ENCODE data around the gene DNAAF8.

The DNAAF8 gene

GRCh38 chr16:4785758-4786433 lies 51.6 kb downstream of the DNAAF8 start:
- no peak for DNase-seq

GRCh38 chr16:4787068-4787467 lies 52.7 kb downstream of the DNAAF8 start:
- no peak for DNase-seq

DNA sequence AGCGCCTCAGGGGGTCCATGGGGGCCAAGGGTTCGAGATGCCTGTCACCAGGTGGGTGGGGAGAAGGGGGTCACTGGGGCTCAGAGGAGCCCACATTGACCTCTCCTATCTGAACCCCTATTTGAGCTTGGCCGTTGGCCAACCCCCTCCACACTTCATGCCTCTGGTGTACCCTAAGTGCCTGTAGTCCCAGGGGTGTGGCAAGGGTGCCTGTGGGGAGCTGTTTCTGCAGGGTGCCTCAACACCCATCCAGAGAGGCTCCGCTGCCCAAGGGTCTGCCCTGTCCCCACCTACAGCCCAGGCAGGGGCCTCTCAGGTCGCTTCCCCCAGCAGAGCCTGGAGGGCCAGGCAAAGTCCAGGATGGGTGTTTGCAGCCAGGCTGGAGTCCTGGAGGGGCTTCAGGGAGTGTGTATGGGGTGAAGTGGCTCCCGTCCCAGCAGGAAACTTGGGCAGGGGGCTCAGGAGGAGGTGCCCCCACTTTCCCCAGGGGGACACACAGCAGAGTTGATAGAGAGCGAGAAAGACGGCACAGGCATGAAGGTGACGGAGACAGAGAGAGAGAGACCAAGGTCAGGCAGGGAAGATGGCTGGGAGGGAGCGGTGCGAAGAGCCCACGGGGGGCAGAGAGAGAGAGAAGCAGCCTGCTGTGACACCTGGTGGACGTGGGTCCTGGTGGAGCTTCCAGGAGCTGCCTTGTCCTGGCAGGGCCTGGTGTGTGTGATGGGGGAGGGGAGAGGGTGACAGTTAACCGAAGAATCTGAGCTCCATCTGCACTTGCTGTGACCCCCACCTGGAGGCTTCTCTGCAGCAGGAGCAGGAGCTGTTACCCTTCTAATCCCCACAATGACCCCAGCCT lies 53.5 kb downstream of the DNAAF8 start, which contains the start of gene SEPTIN12:
TSS of gene SEPTIN12 (minus strand) at position 719 of the 856 bp plus-strand sequence. CDS start at position 19, 700 bp downstream.
- no peak for DNase-seq

DNA sequence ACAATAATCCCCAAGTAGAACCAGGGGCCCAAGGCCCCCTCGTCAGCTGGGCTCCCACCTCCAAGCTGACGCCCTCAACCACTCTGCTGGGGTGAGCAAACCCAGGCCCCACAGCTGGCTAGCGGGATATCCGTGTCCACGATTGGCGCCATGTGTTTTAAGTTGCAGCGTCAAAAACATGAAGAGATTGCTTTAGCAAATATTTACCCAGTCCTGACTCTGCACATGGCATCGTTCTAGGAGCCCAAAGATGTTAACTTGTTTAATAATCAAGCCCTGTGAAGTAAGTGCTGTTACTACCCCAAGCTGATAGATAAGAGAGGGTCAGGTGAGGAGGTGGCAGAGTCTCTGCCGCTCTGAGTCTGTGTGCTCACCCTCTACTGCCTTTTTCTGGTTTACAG lies 54.2 kb downstream of the DNAAF8 start:
- DNase-seq, result no peak

GRCh38 chr16:4788910-4789309 lies 54.6 kb downstream of the DNAAF8 start:
- no peak for DNase-seq

DNA sequence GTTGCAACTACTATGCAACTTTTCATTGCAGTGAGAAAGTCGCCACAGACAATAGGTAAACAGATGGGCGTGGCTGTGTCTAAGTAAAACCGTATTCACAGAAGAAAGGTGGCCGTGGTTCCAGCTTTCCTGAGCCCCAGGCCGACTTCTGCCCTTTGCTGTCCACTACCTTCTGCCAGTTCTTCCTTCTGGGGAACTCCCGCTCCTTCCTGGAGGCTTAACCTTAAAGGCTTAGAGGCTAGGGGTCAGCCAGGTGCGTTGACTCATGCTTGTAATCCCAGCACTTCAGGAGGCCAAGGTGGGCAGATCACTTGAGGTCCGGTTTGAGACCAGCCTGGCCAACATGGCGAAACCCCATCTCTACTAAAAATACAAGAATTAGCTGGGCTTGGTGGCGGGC lies 55.9 kb downstream of the DNAAF8 start:
- DNase-seq, result no peak

DNA sequence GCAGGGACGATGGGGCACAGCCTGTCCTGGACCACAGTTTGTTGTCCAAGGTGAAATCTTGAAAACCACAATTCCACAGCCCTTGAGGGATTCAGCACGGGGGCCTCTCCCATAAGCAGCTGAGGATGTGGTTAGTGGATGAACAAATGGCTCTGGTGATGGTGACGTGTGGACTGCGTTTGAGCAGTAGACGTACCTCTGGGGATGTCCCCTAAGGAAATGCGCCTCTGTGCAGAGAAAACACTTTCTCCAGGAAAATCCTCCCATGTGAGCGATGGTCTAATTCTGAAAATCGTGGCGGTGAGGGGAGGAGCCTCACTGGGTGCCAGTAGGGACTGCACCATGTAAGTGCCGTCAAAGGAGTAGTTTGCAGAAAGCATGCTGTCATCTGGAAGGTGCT lies 56.5 kb downstream of the DNAAF8 start:
- no peak for DNase-seq

- DNase-seq, result no peak
Observed at GRCh38 chr16:4792951-4793513, 58.7 kb downstream of the DNAAF8 start.

GRCh38 chr16:4795181-4795827 lies 61.0 kb downstream of the DNAAF8 start, which contains the start of gene SMIM22:
Gene SMIM22 (plus strand): TSS chr16:4795369. CDS start chr16:4795735, 366 bp downstream.
- no peak for DNase-seq

DNA sequence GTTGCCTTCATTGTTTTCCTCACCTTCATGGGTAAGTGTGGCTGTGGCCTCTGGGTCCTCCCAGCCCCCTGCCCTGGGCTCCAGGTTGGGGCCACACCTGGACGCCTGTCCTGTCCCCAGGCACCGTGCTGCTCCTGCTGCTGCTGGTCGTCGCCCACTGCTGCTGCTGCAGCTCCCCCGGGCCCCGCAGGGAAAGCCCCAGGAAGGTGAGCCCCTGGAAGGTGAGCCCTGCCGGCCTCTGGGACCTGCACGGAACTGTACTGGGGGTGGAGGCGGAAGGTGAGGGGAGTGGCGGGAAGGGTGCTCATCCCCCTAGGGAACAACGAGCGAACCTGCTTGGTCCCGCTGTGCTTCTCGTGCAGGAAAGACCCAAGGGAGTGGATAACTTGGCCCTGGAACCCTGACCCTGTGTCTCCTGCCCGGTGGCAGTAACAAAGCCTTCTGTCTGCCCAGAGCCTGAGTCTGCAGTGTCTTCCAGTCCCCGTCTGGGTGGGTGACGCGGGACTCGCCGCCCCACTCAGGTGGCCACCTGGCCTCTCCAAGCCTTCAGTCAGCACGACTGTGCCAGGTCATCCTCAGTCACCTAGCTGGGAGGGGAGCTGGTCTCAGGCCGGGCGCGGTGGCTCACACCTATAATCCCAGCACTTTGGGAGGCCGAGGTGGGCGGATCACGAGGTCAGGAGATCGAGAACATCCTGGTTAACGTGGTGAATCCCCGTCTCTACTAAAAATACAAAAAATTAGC lies 61.7 kb downstream of the DNAAF8 start:
- no peak for DNase-seq

DNA sequence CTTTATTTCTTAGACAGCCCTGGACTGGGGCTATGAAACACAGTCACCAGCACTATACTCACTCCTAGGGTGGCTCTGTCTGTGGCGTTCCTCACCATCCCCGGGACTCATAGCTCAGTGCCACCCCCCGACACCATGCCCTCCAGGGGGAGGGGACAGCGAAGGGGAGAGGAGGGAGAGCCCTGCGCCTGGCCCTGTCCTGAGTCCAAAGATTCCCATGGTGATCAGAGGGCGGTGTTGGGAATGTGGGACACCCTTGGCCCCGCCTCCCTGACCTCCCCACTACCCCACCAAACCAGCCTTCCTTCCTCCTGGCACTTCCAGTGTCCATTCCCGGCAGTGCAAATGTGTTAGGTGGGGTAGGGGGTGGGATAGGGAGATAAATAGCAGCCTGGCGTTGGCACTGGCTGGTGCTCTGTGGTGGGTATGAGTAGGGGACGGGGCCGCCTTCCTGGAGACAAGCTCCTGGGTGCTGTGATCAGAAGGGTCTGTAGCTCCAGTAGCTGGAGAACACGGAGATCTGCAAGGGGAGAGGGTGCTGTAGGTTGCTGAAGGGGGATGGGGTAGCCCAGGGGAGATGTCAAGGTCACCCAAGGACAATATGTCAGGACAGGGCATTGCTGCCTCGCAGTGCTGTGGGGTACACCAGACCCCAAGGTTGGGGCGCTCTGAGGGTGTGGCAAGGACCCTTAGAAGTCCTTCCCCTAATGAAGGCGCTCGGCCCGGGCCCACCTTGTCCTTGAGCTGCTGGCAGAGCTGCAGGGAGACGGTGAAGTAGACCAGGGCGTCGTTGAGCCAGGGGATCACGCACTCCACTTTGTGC lies 62.9 kb downstream of the DNAAF8 start:
- DNase-seq, result no peak

- DNase-seq, result no peak
Observed at GRCh38 chr16:4797805-4798252, 63.5 kb downstream of the DNAAF8 start.

DNA sequence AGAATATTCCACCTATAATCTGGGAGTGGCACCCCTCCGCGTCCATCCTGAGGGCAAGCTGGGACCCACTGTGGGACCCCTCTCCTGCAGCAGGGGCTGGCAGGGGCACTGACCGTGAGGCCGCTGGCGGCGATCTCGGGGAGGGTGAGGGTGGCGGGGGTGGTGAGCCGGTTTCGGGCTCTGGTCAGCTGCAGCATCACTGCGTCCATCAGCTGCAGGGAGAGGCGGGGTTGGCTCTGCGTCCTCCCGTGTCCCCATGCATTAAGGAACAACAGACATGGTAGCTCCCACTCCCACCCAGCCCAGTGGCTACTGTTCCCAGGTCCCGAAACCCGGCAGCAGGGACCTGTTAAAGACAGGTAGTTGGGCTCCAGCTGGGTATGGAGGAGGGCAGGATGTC lies 64.1 kb downstream of the DNAAF8 start:
- DNase-seq, result no peak

All from NCI-H1436 treated with DMSO at 0.1 percent for 48 hours (cell line).